Measurements from ENCODE around the gene SYNGR3.

DNA sequence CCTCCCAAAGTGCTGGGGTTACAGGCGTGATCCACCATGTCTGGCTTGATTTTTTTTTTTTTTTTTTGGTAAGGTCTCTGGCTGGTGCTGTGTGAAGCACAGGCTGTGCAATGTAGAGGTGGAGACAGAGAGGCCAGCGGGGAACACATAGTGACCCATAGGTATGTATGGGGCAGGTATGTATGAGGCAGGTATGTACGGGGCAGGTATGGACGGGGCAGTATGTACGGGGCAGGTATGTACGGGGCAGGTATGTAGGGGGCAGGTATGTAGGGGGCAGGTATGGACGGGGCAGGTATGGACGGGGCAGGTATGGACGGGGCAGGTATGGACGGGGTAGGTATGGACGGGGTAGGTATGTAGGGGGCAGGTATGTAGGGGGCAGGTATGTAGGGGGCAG lies 40.3 kb upstream of the SYNGR3 start:
- TF ChIP-seq, protein P1, sequence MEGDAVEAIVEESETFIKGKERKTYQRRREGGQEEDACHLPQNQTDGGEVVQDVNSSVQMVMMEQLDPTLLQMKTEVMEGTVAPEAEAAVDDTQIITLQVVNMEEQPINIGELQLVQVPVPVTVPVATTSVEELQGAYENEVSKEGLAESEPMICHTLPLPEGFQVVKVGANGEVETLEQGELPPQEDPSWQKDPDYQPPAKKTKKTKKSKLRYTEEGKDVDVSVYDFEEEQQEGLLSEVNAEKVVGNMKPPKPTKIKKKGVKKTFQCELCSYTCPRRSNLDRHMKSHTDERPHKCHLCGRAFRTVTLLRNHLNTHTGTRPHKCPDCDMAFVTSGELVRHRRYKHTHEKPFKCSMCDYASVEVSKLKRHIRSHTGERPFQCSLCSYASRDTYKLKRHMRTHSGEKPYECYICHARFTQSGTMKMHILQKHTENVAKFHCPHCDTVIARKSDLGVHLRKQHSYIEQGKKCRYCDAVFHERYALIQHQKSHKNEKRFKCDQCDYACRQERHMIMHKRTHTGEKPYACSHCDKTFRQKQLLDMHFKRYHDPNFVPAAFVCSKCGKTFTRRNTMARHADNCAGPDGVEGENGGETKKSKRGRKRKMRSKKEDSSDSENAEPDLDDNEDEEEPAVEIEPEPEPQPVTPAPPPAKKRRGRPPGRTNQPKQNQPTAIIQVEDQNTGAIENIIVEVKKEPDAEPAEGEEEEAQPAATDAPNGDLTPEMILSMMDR (IDR thresholded peaks at IDR 0.05; ENCODE audit: low read depth, low read length, poor library complexity, severe bottlenecking) = no peak
- no peak for TF ChIP-seq EZH2phosphoT487 (IDR thresholded peaks at IDR 0.05; ENCODE audit: borderline replicate concordance, low read length)
